Transverse colon (tissue), 3 donors: ENCODE results near the gene CDCA3.
"Not testable (repeated sequence)": the region's sequence is repeated elsewhere in the genome, so short reads cannot be mapped to it uniquely, and the experiment has no call there.

Experiments used
- POLR2A ChIP-seq: fragments of 450-650 bp; IDR thresholded peaks from one replicate; pipeline ENCODE4 v1.6.1; 2016; ENCODE audit warnings: antibody characterized with exemption, mild to moderate bottlenecking, moderate library complexity
- POLR2AphosphoS5 ChIP-seq, 3 donors: sonication (generic); formaldehyde crosslinking; IDR thresholded peaks; one replicate each; pipeline ENCODE4 v1.6.1; 2016; ENCODE audit warnings: antibody characterized with exemption in 3 of 3

GRCh38 chr12:6870304-6870703 is 19.2 kb upstream of the CDCA3 start:
- TF ChIP-seq POLR2AphosphoS5 (IDR thresholded peaks at IDR 0.05); POLR2A: not testable (repeated sequence)
